Liver (tissue), 3 donors: ENCODE measurements around the gene IL12RB1.

ENCODE experiments used
- GABPA ChIP-seq, 2 donors: IDR thresholded peaks in 1 of 2; conservative IDR thresholded peaks in 1 of 2; 2 replicates each; pipeline ENCODE4 v1.6.1; 2016; ENCODE audit warnings: antibody characterized with exemption in 2 of 2, mild to moderate bottlenecking in 1 of 2, moderate library complexity in 1 of 2
- NR2F2 ChIP-seq: IDR thresholded peaks from 2 replicates; pipeline ENCODE4 v1.6.1; 2016; ENCODE audit warnings: antibody characterized with exemption
- TAF1 ChIP-seq: conservative IDR thresholded peaks from 2 replicates; pipeline ENCODE4 v1.6.1; 2016; ENCODE audit warnings: antibody characterized with exemption, mild to moderate bottlenecking
- TF ChIP-seq, protein P1 (sequence below): fragments of 150-350 bp; IDR thresholded peaks from 2 replicates; pipeline ENCODE4 v1.5.1; 2017; ENCODE audit warnings: improper control_type of control experiment, low read depth, low read length; ENCODE audit not compliant: missing input control
- TF ChIP-seq, protein P2 (sequence below): IDR thresholded peaks from 2 replicates; pipeline ENCODE4 v1.6.1; 2016; ENCODE audit warnings: antibody characterized with exemption, mild to moderate bottlenecking
- TF ChIP-seq, protein P3 (sequence below): IDR thresholded peaks from 2 replicates; pipeline ENCODE4 v1.6.1; 2016; ENCODE audit warnings: antibody characterized with exemption
- donor health status: healthy.
- donor health status: healthy.

DNA sequence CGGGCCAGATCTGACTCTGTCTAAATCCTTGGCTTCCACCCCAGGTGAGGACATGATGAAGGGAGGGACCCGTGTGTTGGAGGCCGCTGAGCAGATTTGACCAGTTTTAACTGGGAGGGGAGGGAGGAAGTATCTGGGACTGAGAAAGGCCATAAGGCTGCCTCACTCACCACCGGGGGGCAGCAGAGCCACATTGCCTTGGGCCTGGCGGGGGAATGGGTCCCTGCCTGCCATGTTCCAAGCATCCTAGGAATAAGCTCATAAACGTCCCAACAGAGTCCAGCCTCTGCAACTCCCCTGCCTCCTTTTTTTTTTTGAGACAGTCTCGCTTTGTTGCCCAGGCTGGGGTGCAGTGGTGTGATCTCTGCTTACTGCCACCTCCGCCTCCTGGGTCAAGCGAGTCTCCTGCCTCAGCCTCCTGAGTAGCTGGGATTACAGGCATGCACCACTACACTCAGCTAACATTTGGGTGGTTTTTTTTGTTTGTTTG is 26.3 kb upstream of the IL12RB1 start:
- TF ChIP-seq, protein P1, sequence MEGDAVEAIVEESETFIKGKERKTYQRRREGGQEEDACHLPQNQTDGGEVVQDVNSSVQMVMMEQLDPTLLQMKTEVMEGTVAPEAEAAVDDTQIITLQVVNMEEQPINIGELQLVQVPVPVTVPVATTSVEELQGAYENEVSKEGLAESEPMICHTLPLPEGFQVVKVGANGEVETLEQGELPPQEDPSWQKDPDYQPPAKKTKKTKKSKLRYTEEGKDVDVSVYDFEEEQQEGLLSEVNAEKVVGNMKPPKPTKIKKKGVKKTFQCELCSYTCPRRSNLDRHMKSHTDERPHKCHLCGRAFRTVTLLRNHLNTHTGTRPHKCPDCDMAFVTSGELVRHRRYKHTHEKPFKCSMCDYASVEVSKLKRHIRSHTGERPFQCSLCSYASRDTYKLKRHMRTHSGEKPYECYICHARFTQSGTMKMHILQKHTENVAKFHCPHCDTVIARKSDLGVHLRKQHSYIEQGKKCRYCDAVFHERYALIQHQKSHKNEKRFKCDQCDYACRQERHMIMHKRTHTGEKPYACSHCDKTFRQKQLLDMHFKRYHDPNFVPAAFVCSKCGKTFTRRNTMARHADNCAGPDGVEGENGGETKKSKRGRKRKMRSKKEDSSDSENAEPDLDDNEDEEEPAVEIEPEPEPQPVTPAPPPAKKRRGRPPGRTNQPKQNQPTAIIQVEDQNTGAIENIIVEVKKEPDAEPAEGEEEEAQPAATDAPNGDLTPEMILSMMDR: peak; percentile 93
- no peak for TF ChIP-seq NR2F2
- TF ChIP-seq, protein P2, sequence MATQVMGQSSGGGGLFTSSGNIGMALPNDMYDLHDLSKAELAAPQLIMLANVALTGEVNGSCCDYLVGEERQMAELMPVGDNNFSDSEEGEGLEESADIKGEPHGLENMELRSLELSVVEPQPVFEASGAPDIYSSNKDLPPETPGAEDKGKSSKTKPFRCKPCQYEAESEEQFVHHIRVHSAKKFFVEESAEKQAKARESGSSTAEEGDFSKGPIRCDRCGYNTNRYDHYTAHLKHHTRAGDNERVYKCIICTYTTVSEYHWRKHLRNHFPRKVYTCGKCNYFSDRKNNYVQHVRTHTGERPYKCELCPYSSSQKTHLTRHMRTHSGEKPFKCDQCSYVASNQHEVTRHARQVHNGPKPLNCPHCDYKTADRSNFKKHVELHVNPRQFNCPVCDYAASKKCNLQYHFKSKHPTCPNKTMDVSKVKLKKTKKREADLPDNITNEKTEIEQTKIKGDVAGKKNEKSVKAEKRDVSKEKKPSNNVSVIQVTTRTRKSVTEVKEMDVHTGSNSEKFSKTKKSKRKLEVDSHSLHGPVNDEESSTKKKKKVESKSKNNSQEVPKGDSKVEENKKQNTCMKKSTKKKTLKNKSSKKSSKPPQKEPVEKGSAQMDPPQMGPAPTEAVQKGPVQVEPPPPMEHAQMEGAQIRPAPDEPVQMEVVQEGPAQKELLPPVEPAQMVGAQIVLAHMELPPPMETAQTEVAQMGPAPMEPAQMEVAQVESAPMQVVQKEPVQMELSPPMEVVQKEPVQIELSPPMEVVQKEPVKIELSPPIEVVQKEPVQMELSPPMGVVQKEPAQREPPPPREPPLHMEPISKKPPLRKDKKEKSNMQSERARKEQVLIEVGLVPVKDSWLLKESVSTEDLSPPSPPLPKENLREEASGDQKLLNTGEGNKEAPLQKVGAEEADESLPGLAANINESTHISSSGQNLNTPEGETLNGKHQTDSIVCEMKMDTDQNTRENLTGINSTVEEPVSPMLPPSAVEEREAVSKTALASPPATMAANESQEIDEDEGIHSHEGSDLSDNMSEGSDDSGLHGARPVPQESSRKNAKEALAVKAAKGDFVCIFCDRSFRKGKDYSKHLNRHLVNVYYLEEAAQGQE: no peak
- no peak for TF ChIP-seq GABPA (IDR thresholded peaks at IDR 0.05 in 1 of 2, conservative IDR thresholded peaks at IDR 0.05 in 1 of 2)
- no peak for TF ChIP-seq TAF1
- TF ChIP-seq, protein P3, sequence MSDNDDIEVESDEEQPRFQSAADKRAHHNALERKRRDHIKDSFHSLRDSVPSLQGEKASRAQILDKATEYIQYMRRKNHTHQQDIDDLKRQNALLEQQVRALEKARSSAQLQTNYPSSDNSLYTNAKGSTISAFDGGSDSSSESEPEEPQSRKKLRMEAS: no peak
